GM12891 (cell line): ENCODE measurements around the gene VIM.

Experiments
- POLR2A ChIP-seq: IDR thresholded peaks from 2 replicates; pipeline ENCODE4 v1.6.1; 2011; ENCODE audit warnings: low read depth, low read length, control low read depth
- POLR2AphosphoS5 ChIP-seq: IDR thresholded peaks from 2 replicates; pipeline ENCODE4 v1.6.1; 2011; ENCODE audit warnings: low read depth, low read length, control low read depth
- POU2F2 ChIP-seq: IDR thresholded peaks from 2 replicates; pipeline ENCODE4 v1.6.1; 2011; ENCODE audit warnings: low read depth, mild to moderate bottlenecking, control low read depth, low read length, moderate library complexity
- SPI1 ChIP-seq: IDR thresholded peaks from 2 replicates; pipeline ENCODE4 v1.6.1; 2011; ENCODE audit warnings: low read depth, low read length, control low read depth
- TAF1 ChIP-seq: IDR thresholded peaks from 2 replicates; pipeline ENCODE4 v1.6.1; 2011; ENCODE audit warnings: low read depth, low read length, control low read depth

DNA sequence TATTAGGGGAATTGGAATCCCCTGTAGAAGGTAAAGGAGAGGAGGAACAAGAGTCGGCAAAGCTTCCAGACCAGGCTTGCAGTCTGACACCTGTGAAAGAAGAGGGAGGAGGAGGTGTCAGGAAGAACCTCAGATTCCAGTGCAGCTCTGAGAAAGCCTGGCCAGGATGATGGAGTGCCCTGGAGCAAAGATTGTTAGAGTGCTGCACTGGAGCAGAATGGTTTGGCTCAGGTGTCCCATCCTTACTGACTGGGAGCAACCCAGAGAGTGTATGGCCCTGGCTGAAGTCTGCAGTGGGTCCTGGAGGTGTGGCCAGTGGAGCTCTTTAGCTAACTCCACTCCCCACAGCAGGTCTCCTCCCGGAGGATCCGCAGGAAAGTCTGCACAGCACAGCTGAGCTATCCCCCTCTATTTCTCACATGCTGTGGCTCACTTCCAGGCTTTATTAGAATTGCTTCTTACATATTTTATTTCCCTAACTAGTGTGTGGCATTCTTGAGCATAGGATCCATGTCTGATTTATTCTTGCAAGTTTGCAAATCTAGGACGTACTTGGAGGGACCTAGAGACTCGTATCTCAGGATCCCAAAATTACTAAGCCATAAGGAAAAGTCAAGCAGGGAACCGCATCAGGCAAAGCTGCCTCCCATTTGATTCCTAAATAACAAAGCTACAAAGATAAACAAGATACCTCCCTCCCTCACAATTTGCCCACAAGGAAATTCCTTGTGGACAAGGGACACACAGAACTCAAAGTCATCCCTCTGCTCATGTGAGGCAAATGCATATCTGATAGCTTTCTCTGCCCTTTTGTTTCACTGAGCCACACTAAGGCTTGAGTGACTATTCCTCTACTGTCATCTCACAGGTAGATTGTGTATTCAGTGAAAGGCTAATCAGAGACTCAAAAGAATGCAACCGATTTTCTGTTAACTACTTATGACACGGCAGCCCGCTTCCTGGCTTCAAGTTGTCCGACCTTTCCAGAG lies 58.8 kb downstream of the VIM start:
- TF ChIP-seq POLR2AphosphoS5 (no peak), POLR2A (no peak), TAF1 (no peak), POU2F2 (no peak), SPI1 (no peak)
